WERI-Rb-1 (cell line): ENCODE measurements around the gene TRABD2B.

ENCODE experiments used
- DNase-seq: peaks from one replicate; pipeline ENCODE4 v3.0.0-alpha.2; 2020
- H3K27ac ChIP-seq: fragments of 250-450 bp; sonication (Bioruptor Pico); 2 replicates; pipeline ENCODE4 v1.5.1; 2020; ENCODE audit warnings: mild to moderate bottlenecking, moderate library complexity
- H3K27me3 ChIP-seq: fragments of 250-450 bp; sonication (Bioruptor Pico); 2 replicates; pipeline ENCODE4 v1.5.1; 2021; ENCODE audit warnings: mild to moderate bottlenecking, low read depth, moderate library complexity; ENCODE audit not compliant: insufficient read depth, severe bottlenecking
- H3K36me3 ChIP-seq: fragments of 250-450 bp; sonication (Bioruptor Pico); 2 replicates; pipeline ENCODE4 v1.5.1; 2020; ENCODE audit warnings: mild to moderate bottlenecking, moderate library complexity
- H3K4me3 ChIP-seq: 2 replicates; pipeline ENCODE4 v1.5.1; 2011; ENCODE audit warnings: low read depth, mild to moderate bottlenecking, control low read depth, low read length
- H3K9me3 ChIP-seq: fragments of 250-450 bp; sonication (Bioruptor Pico); 2 replicates; pipeline ENCODE4 v1.5.1; 2021; ENCODE audit warnings: mild to moderate bottlenecking, moderate library complexity; ENCODE audit not compliant: severe bottlenecking
- CTCF ChIP-seq: IDR thresholded peaks from 2 replicates; pipeline ENCODE4 v1.5.1; 2011; ENCODE audit warnings: low read depth, mild to moderate bottlenecking, control low read depth, inconsistent platforms, low read length

Gene TRABD2B

GRCh38 chr1:47872886-47873285, 124.3 kb downstream of the TRABD2B start:
- H3K36me3 ChIP-seq = no peaks in the 10 kb centered on the region
- no peak for DNase-seq
- H3K27me3 ChIP-seq = no peaks in the 10 kb centered on the region
- no peak overlapping the region for H3K4me3 ChIP-seq
- no peak overlapping the region for H3K27ac ChIP-seq
- no peaks in the 10 kb centered on the region for H3K9me3 ChIP-seq
- no peak for TF ChIP-seq CTCF

- Histone ChIP-seq H3K27me3 (no peaks in the 10 kb centered on the region), H3K27ac (no peak overlapping the region), H3K4me3 (no peak overlapping the region), H3K36me3 (no peaks in the 10 kb centered on the region), H3K9me3 (no peaks in the 10 kb centered on the region)
- DNase-seq = no peak
- TF ChIP-seq CTCF = no peak
These were observed 125.3 kb downstream of the TRABD2B start for GRCh38 chr1:47871799-47872353.

- Histone ChIP-seq H3K4me3 (no peak overlapping the region), H3K9me3 (no peaks in the 10 kb centered on the region), H3K27ac (no peak overlapping the region), H3K36me3 (no peaks in the 10 kb centered on the region), H3K27me3 (no peaks in the 10 kb centered on the region)
- TF ChIP-seq CTCF = no peak
- DNase-seq = no peak
These were observed 126.1 kb downstream of the TRABD2B start for GRCh38 chr1:47870946-47871676.

GRCh38 chr1:47870480-47870879, 126.7 kb downstream of the TRABD2B start:
- no peaks in the 10 kb centered on the region for H3K36me3 ChIP-seq
- no peaks in the 10 kb centered on the region for H3K9me3 ChIP-seq
- TF ChIP-seq CTCF = no peak
- no peak for DNase-seq
- H3K27ac ChIP-seq = no peak overlapping the region
- no peak overlapping the region for H3K4me3 ChIP-seq
- no peaks in the 10 kb centered on the region for H3K27me3 ChIP-seq

- TF ChIP-seq CTCF = no peak
- no peak overlapping the region for H3K27ac ChIP-seq
- no peaks in the 10 kb centered on the region for H3K27me3 ChIP-seq
- H3K9me3 ChIP-seq = no peaks in the 10 kb centered on the region
- H3K4me3 ChIP-seq = no peak overlapping the region
- DNase-seq = no peak
- no peaks in the 10 kb centered on the region for H3K36me3 ChIP-seq
These were observed 128.9 kb downstream of the TRABD2B start for GRCh38 chr1:47868348-47868676.
